NT2/D1 (cell line): ENCODE measurements around the gene TOP2B.

Experiments
- DNase-seq: peaks from one replicate; pipeline ENCODE4 v3.0.0-alpha.2; 2011; ENCODE audit warnings: low read depth, low spot score
- H3K27me3 ChIP-seq: 2 replicates; pipeline ENCODE4 v1.6.0; 2011; ENCODE audit warnings: mild to moderate bottlenecking; ENCODE audit not compliant: insufficient read length, insufficient read depth
- H3K36me3 ChIP-seq: 2 replicates; pipeline ENCODE4 v1.6.1; 2011; ENCODE audit warnings: mild to moderate bottlenecking, low read length, mixed read lengths; ENCODE audit not compliant: insufficient read depth, insufficient read length
- H3K4me1 ChIP-seq: 2 replicates; pipeline ENCODE4 v1.5.1; 2011; ENCODE audit not compliant: insufficient read depth, insufficient read length
- H3K4me3 ChIP-seq: 2 replicates; pipeline ENCODE4 v1.5.1; 2011; ENCODE audit warnings: low read depth; ENCODE audit not compliant: insufficient read length
- H3K9ac ChIP-seq: 2 replicates; pipeline ENCODE4 v1.6.0; 2011; ENCODE audit warnings: low read depth; ENCODE audit not compliant: insufficient read length
- H3K9me3 ChIP-seq: 2 replicates; pipeline ENCODE4 v1.5.1; 2011; ENCODE audit warnings: mild to moderate bottlenecking, low read length; ENCODE audit not compliant: insufficient read depth
- SUZ12 ChIP-seq: IDR thresholded peaks from 2 replicates; pipeline ENCODE4 v1.6.1; 2011; ENCODE audit not compliant: insufficient read length, insufficient read depth; ENCODE audit errors: extremely low read depth
- YY1 ChIP-seq: IDR thresholded peaks from 2 replicates; pipeline ENCODE4 v1.6.1; 2011; ENCODE audit not compliant: insufficient read length, insufficient read depth
- ZNF274 ChIP-seq: IDR thresholded peaks from 2 replicates; pipeline ENCODE4 v1.6.1; 2011; ENCODE audit warnings: mild to moderate bottlenecking, low read depth, low read length

The TOP2B gene

DNA sequence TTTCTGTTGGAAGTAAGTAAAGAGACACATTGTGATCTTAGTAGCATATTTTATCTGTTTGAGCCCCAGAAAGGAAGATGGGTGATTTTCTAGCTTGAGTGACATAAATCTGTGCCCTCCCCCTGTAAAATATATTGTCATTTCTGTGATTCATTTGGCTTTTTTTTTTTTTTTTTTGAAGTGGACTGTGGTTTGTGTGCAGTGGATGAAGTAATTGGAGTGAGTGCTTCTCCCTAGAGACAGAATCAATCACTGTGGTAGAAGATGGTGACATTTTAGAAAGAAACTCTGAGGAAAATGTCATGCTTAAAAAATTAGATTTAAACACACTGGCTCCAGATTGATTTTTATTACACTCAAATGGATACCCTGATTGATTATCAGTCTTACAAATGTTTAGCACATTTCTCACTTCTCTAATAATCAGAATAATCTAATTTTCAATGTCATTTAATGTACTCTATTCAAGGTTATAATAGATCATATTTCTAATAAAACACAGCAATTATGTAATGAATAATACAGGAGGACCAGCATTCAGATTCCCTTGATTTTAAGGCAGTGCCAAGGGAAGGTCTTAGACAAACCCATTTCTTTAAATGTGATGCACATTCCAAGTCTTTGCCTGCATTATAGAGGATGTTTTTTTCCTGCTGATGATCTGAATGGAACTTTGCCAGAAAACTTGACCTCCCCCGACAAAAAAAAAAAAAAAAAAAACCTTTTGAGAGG lies 116.6 kb downstream of the TOP2B start:
- Histone ChIP-seq H3K9me3 (no peaks in the 10 kb centered on the region), H3K4me1 (no peaks in the 10 kb centered on the region), H3K27me3 (no peaks in the 10 kb centered on the region), H3K9ac (no peak overlapping the region), H3K4me3 (no peak overlapping the region), H3K36me3 (no peaks in the 10 kb centered on the region)
- no peak for DNase-seq
- TF ChIP-seq ZNF274 (no peak), YY1 (no peak), SUZ12 (no peak)
